Glutamatergic neuron (in vitro differentiated cells): ENCODE measurements around the gene C1orf232. TPM values are rescaled to one million over a fixed set of nuclear protein-coding genes. Genes with fewer than 3 reads are reported as not detected.
A peak's percentile ranks its signal among the peaks of the same experiment; 100 is the strongest.

ENCODE experiments used
- DNase-seq: peaks from one replicate; pipeline ENCODE4 v3.0.0; 2022
- H3K27ac Mint-ChIP-seq: one replicate; pipeline ENCODE4 v1.8.0; 2020; ENCODE audit warnings: mild to moderate bottlenecking, mixed read lengths, inconsistent platforms; ENCODE audit not compliant: unreplicated experiment
- H3K27me3 Mint-ChIP-seq: one replicate; pipeline ENCODE4 v1.8.0; 2020; ENCODE audit warnings: mild to moderate bottlenecking, moderate library complexity, mixed read lengths, inconsistent platforms; ENCODE audit not compliant: unreplicated experiment
- H3K36me3 Mint-ChIP-seq: one replicate; pipeline ENCODE4 v1.8.0; 2020; ENCODE audit warnings: mild to moderate bottlenecking, mixed read lengths, inconsistent platforms; ENCODE audit not compliant: unreplicated experiment
- H3K4me1 Mint-ChIP-seq: one replicate; pipeline ENCODE4 v1.8.0; 2020; ENCODE audit warnings: mild to moderate bottlenecking, low read depth, mixed read lengths, inconsistent platforms; ENCODE audit not compliant: unreplicated experiment
- H3K4me3 Mint-ChIP-seq: one replicate; pipeline ENCODE4 v1.8.0; 2020; ENCODE audit warnings: mild to moderate bottlenecking, mixed read lengths, inconsistent platforms; ENCODE audit not compliant: unreplicated experiment
- H3K9me3 Mint-ChIP-seq: one replicate; pipeline ENCODE4 v1.8.0; 2020; ENCODE audit warnings: mild to moderate bottlenecking, moderate library complexity, mixed read lengths, inconsistent platforms; ENCODE audit not compliant: unreplicated experiment
- total RNA-seq: library from RNA; stranded (reverse); fragmentation: NEBNext Ultra II Directional; extraction: Animal tissue kit (Norgen Biotek cat#: 25700); gene quantifications from one replicate; pipeline ENCODE4 v1.2.1, GENCODE V29; 2021; ENCODE audit not compliant: unreplicated experiment
- TF ChIP-seq, protein P1 (sequence below): fragments of 200-600 bp; sonication (generic); IDR thresholded peaks from one replicate; pipeline ENCODE4 v1.5.0; 2021; ENCODE audit not compliant: partially characterized antibody, unreplicated experiment

The C1orf232 gene
- total RNA-seq, 1 donor from 2014 or later = not detected

- H3K4me1 Mint-ChIP-seq = peaks cover 18% of the 10 kb centered on the region
- peaks cover 5% of the 10 kb centered on the region for H3K9me3 Mint-ChIP-seq
- H3K27me3 Mint-ChIP-seq = peaks cover 19% of the 10 kb centered on the region
- DNase-seq = no peak
- no peak overlapping the region for H3K4me3 Mint-ChIP-seq
- H3K36me3 Mint-ChIP-seq = no peaks in the 10 kb centered on the region
- peak overlapping the region; percentile 63 for H3K27ac Mint-ChIP-seq
- TF ChIP-seq, protein P1, sequence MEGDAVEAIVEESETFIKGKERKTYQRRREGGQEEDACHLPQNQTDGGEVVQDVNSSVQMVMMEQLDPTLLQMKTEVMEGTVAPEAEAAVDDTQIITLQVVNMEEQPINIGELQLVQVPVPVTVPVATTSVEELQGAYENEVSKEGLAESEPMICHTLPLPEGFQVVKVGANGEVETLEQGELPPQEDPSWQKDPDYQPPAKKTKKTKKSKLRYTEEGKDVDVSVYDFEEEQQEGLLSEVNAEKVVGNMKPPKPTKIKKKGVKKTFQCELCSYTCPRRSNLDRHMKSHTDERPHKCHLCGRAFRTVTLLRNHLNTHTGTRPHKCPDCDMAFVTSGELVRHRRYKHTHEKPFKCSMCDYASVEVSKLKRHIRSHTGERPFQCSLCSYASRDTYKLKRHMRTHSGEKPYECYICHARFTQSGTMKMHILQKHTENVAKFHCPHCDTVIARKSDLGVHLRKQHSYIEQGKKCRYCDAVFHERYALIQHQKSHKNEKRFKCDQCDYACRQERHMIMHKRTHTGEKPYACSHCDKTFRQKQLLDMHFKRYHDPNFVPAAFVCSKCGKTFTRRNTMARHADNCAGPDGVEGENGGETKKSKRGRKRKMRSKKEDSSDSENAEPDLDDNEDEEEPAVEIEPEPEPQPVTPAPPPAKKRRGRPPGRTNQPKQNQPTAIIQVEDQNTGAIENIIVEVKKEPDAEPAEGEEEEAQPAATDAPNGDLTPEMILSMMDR = no peak
These were observed 2.0 kb downstream of the C1orf232 start for GRCh38 chr1:26166719-26167281.

- H3K4me3 Mint-ChIP-seq = peak overlapping the region; percentile 84
- H3K4me1 Mint-ChIP-seq = peaks cover 15% of the 10 kb centered on the region
- DNase-seq = no peak
- peak overlapping the region; percentile 70 for H3K27ac Mint-ChIP-seq
- H3K36me3 Mint-ChIP-seq = no peaks in the 10 kb centered on the region
- peaks cover 5% of the 10 kb centered on the region for H3K9me3 Mint-ChIP-seq
- H3K27me3 Mint-ChIP-seq = peaks cover 19% of the 10 kb centered on the region
- TF ChIP-seq, protein P1 = no peak
These were observed 3.6 kb downstream of the C1orf232 start for GRCh38 chr1:26164861-26165842.

DNA sequence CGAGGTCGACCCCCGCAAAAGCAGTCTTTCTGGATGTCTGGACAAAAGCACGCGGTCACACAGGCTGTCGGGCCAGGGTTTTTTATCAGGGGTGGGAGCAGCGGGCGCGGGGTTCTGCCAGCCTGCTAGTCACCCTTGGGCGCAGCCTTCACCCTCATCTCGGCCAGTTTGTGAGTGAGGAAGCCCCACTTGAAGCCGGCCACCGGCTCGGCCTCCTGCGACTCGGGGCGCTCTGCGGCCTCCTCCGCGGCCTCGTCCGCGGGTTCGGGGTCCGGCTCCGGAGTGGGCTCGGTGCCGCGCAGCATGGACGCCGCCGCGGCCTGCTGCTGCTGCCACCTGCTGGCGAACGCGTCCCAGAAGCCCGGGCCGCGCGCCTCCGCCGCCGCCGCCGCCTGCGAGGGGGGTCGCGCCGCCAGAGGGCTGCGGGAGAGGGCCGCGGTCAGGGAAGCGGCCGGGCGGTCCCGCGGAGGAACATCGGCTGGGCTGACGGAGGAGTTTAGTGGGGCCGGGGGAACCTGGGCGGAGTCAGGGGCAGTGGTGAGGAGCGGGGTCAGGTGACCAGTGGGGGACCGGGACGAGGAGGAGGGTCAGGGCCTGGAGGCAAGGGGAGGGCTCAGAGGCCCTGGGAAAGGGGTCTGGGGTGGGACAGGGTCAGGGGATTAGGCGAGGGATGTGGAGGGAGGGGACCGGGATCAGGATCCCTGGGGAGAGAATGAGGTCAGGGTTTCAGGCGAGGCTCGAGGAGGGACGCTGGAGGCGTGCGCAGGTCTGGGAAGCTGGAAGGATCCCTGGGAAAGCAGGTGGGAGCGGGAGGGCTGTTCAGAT lies 4.5 kb downstream of the C1orf232 start:
- DNase-seq = peak; percentile 83
- no peaks in the 10 kb centered on the region for H3K36me3 Mint-ChIP-seq
- H3K9me3 Mint-ChIP-seq = peaks cover 7% of the 10 kb centered on the region
- peaks cover 18% of the 10 kb centered on the region for H3K4me1 Mint-ChIP-seq
- H3K4me3 Mint-ChIP-seq = peak overlapping the region; percentile 84
- H3K27ac Mint-ChIP-seq = peak overlapping the region; percentile 70
- TF ChIP-seq, protein P1 = peak; percentile 72
- H3K27me3 Mint-ChIP-seq = peaks cover 19% of the 10 kb centered on the region

DNA sequence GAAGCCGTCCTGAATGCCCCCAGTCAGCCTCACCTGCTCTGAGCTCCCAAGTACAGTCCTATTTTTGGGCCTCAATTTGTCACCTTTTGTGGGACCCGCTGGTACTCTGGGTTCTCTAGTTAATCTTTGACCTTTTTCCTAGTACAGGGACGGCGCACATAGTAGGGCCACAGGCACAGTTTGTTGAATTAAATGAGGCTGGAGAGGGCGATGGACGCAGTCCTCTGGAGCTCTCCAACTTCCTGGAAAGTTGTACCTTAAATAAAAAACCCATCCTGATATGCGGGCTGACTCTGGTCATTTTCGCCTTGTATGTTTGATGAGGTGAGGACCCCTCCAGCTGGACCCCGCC lies 5.1 kb downstream of the C1orf232 start:
- H3K9me3 Mint-ChIP-seq = peaks cover 4% of the 10 kb centered on the region
- TF ChIP-seq, protein P1 = no peak
- DNase-seq = no peak
- peaks cover 17% of the 10 kb centered on the region for H3K27me3 Mint-ChIP-seq
- no peaks in the 10 kb centered on the region for H3K36me3 Mint-ChIP-seq
- no peak overlapping the region for H3K27ac Mint-ChIP-seq
- H3K4me1 Mint-ChIP-seq = peaks cover 15% of the 10 kb centered on the region
- H3K4me3 Mint-ChIP-seq = no peak overlapping the region
